ENCODE measurements around the gene C2.

C2 gene

DNA sequence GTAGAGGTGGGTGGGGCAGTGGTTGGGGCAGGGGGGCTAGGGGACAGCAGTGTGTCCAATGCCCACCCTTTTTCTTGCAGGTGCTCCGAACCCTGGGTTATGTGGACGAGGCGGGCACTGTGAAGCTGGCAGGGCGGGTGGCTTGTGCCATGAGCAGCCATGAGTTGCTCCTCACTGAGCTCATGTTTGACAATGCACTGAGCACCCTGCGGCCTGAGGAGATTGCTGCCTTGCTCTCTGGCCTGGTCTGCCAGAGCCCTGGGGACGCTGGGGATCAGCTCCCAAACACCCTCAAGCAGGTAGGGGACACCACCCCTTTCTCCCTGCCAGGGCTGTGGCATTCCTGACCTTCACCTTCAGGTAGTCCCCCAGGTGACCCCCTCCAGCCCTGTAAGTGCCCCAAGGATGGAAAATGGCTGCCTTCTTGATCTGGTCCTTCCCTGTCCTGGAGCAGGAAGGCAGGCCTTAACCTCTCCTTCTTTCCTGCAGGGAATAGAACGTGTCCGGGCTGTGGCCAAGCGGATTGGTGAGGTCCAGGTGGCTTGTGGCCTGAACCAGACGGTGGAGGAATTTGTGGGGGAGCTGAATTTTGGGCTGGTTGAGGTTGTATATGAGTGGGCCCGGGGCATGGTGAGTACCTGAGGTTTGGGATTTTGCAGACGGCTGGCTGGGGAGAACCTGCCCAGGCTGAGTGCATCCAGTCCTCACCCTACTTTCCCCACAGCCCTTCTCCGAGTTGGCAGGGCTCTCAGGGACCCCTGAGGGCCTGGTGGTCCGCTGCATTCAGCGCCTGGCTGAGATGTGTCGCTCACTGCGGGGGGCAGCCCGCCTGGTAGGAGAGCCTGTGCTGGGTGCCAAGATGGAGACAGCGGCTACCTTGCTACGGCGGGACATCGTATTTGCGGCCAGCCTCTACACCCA is 41.5 kb downstream of the C2 start:
- no peak for DNase-seq (ENCODE audit: low read depth, low spot score)

DNA sequence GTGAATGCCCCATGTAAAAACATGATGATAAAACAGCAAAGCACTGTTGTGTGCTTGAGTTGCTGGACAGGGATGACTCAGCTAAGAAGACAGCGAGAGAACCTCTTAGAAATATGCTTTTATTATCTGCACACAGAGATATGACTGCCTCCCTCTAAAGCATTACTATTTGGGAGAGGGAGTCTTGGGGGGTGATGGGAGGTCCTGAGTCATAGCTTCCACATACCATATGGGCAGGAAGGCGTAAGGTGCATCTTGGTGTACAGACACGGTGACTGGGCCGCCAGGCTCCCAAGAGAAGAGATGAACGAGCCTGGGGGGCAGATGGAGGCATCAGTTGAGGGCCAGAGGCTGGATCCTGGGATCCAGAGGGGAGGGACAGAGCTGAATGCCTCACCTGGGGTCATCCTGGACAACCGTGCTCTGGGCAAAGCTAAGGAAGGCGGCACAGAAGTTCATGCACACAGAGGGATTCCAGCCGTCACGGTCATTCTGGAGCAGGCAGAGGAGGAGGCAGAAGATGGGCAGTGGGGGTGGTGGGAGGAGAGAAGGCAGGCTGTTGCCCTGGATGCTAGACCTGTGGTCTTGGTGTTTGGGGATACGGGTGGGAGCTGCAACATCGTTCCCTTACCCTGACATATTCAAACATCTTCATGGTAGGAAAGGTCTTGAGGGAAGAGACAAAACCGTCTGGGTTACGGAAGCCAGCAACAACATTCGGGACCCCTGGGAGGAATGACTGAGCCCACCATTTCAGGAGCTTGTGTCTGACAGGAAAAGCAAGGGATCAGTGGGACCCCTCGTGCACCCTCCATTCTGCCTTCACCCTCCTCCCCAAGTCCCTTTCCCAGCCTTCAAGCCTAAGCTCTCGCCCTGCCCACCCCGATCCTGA is 42.4 kb downstream of the C2 start:
- DNase-seq (ENCODE audit: low read depth, low spot score) = no peak
- ChIA-PET CTCF (interaction anchor here (0.8 to 2.3 kb wide), 4 partner anchors 10 to 225 kb away, joined by 3 to 15 read pairs (median 6); partner anchors contain the start of gene SKIC2), POLR2A (interaction anchor here (1.0 kb wide), 1 partner anchor 107 kb away, joined by 3 read pairs; no protein-coding TSS in a partner anchor)
- TF ChIP-seq, protein P1, sequence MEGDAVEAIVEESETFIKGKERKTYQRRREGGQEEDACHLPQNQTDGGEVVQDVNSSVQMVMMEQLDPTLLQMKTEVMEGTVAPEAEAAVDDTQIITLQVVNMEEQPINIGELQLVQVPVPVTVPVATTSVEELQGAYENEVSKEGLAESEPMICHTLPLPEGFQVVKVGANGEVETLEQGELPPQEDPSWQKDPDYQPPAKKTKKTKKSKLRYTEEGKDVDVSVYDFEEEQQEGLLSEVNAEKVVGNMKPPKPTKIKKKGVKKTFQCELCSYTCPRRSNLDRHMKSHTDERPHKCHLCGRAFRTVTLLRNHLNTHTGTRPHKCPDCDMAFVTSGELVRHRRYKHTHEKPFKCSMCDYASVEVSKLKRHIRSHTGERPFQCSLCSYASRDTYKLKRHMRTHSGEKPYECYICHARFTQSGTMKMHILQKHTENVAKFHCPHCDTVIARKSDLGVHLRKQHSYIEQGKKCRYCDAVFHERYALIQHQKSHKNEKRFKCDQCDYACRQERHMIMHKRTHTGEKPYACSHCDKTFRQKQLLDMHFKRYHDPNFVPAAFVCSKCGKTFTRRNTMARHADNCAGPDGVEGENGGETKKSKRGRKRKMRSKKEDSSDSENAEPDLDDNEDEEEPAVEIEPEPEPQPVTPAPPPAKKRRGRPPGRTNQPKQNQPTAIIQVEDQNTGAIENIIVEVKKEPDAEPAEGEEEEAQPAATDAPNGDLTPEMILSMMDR (IDR thresholded peaks at IDR 0.05; ENCODE audit: insufficient read depth, low read length, missing control alignments) = no peak
- H3K4me3 ChIP-seq (ENCODE audit: low read depth, low read length) = peak overlapping the region; percentile 98

More for the DNA sequence above, 41.5 kb downstream of the C2 start:
- H3K4me3 ChIP-seq (ENCODE audit: low read depth, low read length) = no peak overlapping the region
- ChIA-PET POLR2A (interaction anchor here (0.6 to 1.5 kb wide), 4 partner anchors 10 to 106 kb away, joined by 3 to 4 read pairs (median 3); partner anchors contain the start of genes CFB, NELFE and SKIC2), CTCF (interaction anchor here (1.5 to 2.3 kb wide), 4 partner anchors 9 to 226 kb away, joined by 4 to 15 read pairs (median 7); partner anchors contain the start of gene SKIC2)
- TF ChIP-seq, protein P1 (IDR thresholded peaks at IDR 0.05; ENCODE audit: insufficient read depth, low read length, missing control alignments) = no peak

DNA sequence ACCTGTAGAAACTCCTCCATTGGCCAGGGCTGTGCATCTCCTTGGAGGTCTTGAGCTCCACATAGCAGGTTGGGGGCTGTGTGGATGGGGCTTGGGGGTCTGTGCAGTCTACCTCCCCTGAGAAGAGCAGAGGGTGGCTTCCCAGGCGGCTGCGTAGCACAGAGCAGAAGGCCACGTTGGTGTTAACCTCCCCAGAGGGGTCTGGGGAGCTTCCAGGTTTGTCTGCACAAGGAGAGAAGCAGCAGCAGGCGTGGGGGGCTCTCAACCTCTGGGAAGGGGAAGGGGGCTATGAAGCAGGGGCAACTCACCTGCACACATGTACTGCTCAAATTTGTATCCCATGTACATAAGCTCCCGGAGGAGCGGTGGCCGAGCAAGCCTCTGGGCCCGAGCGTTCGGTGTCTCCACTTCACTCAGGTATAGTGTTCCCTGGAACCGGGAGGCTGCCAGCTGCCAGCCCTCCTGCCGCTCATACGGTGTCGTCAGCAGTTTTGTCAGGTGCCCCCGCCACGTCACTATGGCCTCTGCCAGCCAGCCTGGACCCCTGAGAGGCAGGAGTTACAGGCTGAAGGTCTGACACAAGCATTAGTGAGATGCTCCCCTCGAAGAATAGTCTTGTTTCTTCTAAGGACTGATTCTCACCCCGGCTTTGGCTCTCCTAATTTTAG is 43.2 kb downstream of the C2 start:
- POLR2A ChIA-PET = interaction anchor here (1.8 to 2.1 kb wide), 3 partner anchors 9 to 158 kb away, joined by 5 to 16 read pairs (median 5); partner anchors contain the start of genes ATF6B, NELFE and SKIC2
- TF ChIP-seq, protein P1 (IDR thresholded peaks at IDR 0.05; ENCODE audit: insufficient read depth, low read length, missing control alignments) = no peak
- CTCF ChIA-PET = interaction anchor here (0.8 to 2.3 kb wide), 6 partner anchors 7 to 225 kb away, joined by 3 to 15 read pairs (median 6); partner anchors contain the start of genes NELFE and SKIC2
- DNase-seq (ENCODE audit: low read depth, low spot score) = no peak
- peak overlapping the region; percentile 98 for H3K4me3 ChIP-seq (ENCODE audit: low read depth, low read length)

DNA sequence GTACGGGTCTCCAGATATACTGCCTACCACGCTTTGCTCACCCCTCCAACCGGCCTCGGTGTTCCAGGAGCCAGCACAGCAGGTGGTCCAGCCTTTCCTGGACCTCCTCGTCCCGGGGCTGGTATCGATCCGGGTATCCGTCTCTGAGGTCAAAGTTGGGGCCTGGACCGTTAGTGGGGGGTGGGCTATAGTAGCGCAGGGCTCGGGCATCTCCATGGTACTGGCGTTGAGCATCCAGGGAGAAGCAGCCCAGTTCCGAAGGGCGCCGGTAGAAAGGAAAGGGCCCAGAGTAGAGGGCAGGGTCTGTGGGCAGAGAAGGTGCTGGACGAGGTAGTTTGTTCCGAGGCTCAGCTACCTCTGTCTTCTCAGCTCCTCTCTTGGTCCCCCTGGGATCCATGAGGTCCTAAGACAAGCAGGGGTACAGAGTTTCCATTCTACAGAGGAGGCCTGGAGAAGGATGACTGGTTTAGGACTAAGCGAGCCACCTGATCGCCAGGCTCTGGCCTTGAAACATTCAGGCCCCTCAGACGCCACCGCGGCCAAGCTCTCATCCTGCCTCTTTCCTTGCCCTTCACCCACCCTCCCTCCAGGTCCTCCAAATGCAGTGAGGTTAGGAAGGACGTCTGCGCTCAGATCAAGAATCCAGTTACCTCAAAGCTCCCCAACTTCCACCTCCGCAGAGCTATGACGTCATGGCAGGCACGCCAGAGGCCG is 43.9 kb downstream of the C2 start:
- TF ChIP-seq, protein P1 (IDR thresholded peaks at IDR 0.05; ENCODE audit: insufficient read depth, low read length, missing control alignments) = no peak
- H3K4me3 ChIP-seq (ENCODE audit: low read depth, low read length) = peak overlapping the region; percentile 98
- CTCF ChIA-PET = interaction anchor here (0.7 to 1.8 kb wide), 4 partner anchors 8 to 77 kb away, joined by 3 to 9 read pairs (median 4); partner anchors contain the start of genes NELFE and SKIC2
- no peak for DNase-seq (ENCODE audit: low read depth, low spot score)
- POLR2A ChIA-PET = interaction anchor here (0.8 to 2.1 kb wide), 10 partner anchors 10 to 218 kb away, joined by 3 to 16 read pairs (median 4); partner anchors contain the start of genes ATF6B, EGFL8, EHMT2 and NELFE
